ENCODE measurements around the gene NPC1.
"Not testable (repeated sequence)": the region's sequence is repeated elsewhere in the genome, so short reads cannot be mapped to it uniquely, and the experiment has no call there.

NPC1 gene

DNA sequence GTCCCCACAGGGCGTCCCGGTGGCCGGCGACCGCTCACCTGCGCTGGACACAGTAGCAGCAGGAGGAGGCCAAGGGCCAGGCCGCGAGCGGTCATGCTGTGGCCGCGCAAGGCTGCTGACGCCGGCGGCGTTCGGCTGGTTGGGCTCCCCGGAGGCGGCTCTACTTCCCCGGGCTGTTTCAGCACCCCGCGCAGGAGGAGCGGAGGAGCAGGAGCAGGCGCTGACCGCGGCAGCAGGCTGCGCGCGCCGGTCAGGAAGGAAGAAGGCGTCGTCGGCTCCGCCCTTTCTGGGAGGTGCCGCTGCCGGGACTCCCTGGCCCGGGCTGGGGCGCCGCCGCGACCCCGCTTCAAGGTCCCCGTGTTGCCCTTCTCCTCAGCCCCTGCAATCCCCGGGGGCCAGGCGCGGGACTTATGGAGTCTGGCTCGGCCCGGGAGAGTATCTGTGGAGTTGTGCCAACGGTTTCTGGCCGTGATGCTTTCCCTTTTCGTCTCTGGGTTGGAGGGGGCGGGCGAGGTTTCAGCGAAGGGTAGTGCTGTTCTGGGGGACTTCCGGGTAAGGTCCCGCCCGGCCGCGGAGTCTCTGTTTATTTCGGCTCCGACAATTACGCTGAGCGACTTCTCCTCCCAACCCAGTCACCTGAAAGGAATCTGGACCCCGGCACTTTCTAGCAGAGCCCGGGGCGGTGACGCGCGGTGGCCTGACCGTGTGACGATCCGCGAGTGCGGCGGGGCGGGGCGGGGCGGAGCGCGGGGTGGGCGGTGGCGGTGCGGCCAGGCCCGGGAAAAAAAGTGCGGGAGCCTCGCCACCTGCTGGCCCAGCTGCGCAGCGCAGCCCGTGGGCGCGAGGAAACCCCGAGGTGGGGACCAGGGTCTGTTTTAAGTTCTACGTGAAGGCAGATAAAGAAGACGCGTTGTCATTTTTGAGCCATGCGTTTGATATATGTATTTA, at the start of gene NPC1:
NPC1 (minus strand) TSS at position 258 of the 948 bp plus-strand sequence; CDS start at position 95, 163 bp downstream.
- DNase-seq (ENCODE audit: low read depth), result peak; percentile 97

GRCh38 chr18:23636071-23636399, 49.7 kb upstream of the NPC1 start:
- DNase-seq (ENCODE audit: low read depth), result no peak

- peak; percentile 36 for DNase-seq (ENCODE audit: low read depth)
Observed at GRCh38 chr18:23635283-23636070, 49.2 kb upstream of the NPC1 start.

- peak; percentile 72 for DNase-seq (ENCODE audit: low read depth)
Observed at GRCh38 chr18:23634692-23635091, 48.4 kb upstream of the NPC1 start.

- DNase-seq (ENCODE audit: low read depth), result no peak
Observed at GRCh38 chr18:23632615-23633014, 46.3 kb upstream of the NPC1 start.

DNA sequence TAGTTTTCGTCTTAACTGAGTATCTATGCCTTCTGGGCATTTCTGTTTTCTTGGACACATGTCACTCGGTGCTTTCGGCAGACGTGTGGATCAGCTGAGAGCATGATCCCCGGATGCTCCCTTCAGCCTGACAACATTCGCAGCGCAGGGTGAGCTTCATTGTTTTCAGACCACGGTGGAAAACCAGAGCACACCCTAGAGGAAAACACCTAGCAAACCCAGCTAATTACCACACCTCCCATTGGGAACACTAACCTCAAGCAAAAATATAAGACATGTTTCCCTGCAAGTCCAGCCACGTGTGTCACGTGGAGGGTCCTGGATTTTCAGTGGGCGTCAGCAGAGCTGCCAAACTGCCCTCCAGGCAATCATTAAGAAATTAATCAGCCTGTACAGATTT, 45.4 kb upstream of the NPC1 start:
- DNase-seq (ENCODE audit: low read depth), result no peak

DNA sequence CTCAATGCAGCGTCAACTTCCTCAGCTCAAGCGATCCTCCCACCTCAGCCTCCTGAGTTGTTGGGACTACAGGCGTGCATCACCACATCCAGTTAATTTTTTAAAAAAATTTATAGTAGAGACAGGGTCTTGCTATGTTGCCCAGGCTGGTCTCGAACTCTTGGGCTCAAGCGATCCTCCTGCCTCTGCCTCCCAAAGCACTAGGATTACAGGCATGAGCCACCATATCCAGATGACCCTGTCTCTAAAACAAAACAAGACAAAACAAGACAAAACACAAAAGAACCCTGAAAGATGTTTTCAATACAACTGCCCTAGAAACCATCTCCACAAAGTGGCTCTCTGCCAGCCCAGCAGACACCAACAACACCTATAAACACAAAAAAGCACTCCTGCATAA, 45.0 kb upstream of the NPC1 start:
- no peak for DNase-seq (ENCODE audit: low read depth)

GRCh38 chr18:23629444-23629946, 43.2 kb upstream of the NPC1 start:
- DNase-seq (ENCODE audit: low read depth), result no peak

- DNase-seq (ENCODE audit: low read depth), result no peak
Observed at GRCh38 chr18:23627970-23628369, 41.7 kb upstream of the NPC1 start.

DNA sequence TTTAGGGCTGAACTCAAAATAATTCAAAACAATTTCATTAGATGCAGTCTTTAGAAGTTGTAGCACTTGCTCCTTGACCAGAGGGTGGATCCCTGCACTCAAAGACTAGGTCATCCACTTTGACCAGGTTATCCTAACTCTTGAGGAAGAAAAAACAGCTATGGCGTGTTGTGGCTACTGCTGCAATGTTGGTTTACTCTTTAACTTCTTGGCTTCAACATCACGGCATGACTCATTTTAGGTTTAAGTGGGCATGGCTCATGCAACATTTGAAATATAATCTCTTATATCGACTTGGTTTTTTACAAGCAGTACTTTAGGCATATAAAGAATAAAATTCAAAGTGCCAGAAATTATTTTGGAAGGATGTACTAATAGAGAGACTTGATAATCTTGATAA, 41.0 kb upstream of the NPC1 start:
- DNase-seq (ENCODE audit: low read depth), result peak; percentile 93

DNA sequence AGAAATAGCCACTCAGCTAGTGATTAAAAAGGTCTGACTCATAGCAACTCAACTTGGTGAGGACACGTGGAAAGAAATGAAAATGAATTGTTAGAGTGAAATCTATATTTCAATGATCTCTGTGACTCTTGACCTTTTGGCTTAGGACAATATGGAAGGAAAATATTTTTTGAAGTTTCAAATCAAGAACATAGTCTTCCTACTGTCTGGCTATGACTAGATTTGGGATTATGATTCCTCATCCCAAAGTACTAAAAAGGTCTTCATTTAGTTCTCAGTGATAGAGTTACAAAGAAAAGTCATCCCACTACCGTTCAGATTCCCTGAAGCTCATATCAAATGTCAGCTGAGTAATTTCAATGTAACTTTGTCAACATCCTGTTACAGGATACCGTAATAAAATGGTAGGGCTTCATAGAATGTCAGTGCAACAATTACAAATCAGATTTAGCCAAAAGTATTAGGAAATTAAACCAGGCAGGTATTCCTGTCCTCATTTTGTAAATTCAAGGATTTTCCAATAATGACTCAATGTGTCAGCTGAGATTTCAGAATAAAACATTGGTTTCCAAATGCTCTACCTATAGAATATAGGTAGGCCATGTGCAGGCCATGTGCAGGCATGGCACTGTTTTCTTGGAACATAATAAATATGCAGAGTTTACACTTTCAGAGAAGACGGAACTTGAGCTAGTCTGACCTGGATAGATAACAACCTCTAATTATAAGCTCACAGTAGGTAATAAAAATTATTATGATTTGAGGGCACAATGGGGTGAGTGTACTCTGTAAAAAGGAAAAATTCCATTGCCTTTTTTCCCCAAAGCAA, 40.4 kb upstream of the NPC1 start:
- peak; percentile 71 for DNase-seq (ENCODE audit: low read depth)

DNA sequence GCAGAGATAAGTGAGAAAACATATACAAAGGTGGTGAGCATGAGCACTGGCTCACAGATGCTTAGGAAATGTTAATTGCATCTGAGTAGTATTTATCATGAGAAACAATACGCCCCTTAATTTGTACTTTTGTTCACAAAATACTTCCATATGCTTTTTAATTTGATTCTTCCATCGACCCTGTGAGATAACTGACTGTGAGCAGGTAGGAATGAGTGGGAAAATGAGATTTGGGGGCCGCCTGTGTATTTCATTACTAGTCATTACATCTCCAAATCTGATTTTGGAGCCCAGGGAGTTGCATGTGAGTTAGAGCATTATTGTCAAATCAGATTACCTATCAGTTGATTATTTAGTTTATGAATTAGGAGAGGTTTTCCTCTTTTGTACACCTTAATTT, 36.7 kb upstream of the NPC1 start:
- DNase-seq (ENCODE audit: low read depth), result no peak

DNA sequence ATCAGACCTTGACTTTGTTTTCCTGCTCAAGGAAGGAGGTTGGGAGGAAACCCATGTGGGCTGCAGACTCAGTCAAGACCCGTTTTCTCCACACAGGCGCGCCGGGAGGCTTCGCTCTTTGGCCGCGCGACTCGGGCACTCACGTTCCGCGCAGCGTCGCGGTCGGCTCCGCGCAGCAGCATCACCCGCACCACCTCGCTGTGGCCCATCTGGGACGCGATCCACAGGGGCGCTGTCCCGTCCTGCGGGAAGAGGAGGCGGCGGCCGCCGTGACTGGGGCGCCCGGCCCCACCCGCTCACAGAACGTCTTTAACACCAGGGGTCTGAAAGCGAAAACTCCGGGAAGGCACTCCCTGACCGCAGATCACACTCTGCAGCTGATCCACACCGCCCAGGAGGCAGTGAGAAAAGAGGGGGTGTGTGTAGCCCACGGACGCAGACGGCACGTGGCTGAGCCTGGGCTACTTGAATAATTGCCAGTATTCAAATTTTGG, 33.1 kb upstream of the NPC1 start:
- peak; percentile 45 for DNase-seq (ENCODE audit: low read depth)

GRCh38 chr18:23618862-23619387, 32.6 kb upstream of the NPC1 start:
- DNase-seq (ENCODE audit: low read depth), result peak; percentile 26

DNA sequence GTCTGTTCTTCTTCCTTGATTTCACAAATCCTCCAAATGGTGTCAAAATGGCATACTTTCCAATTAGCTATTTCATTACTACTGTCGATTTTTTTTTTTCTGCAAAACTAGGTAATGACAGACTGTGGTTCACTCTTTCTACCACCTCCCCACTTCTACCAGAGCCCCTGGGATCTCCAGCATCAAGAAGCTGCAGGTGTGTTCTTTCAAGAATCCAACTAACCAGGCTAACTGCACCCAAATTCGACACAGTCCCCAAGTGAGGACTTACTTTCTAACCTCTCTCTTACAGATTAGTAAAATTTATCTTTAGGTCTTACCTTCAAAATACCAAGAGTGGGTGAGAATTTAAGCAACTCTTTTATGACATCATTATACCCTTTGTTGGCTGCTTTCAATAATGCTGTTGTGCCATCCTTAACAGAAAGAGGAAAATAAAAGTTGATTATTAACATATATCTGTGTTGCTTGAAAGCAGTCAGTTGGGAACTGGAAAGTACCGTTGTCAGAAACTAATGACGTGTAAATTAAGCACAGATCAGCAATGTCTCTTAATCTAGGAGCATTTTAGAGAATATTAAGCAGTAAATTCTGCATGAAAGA, 31.2 kb upstream of the NPC1 start:
- no peak for DNase-seq (ENCODE audit: low read depth)

DNA sequence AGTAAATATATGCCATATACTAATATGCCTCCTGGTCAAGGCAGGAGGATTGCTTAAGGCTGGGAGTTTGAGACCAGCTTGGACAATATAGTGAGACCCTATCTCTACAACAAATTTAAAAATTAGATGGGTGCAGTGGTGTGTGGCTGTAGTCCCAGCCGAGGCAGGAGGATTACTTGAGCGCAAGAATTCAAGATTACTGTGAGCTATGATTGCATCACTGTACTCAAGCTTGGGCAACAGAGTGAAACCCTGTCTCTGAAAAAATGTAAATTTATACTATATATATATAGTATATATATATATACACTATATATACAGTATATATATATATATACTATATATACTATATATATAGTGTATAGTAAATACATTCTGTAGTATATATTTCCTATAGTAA, 30.0 kb upstream of the NPC1 start:
- peak; percentile 24 for DNase-seq (ENCODE audit: low read depth)

GRCh38 chr18:23614891-23615290, 28.6 kb upstream of the NPC1 start:
- no peak for DNase-seq (ENCODE audit: low read depth)

DNA sequence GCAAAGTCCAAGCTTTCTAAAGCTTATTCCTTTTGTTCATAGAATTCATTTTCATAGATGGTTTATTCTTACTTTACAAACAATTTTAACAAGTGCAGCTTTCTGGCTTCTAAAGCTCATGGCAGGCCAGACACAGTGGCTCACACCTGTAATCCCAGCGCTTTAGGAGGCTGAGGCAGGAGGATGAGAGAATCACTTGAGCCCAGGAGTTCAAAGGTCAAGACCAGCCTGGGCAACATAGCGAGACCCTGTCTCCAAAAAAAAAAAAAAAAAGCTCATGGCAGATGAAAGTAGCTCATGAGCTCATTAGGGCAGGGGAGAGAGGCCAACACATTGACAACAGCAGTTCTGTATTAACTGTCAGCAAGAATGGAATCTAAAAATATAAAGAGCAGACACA, 28.1 kb upstream of the NPC1 start:
- no peak for DNase-seq (ENCODE audit: low read depth)

- not testable (repeated sequence) for DNase-seq (ENCODE audit: low read depth)
Observed at GRCh38 chr18:23613091-23613475, 26.8 kb upstream of the NPC1 start.

DNA sequence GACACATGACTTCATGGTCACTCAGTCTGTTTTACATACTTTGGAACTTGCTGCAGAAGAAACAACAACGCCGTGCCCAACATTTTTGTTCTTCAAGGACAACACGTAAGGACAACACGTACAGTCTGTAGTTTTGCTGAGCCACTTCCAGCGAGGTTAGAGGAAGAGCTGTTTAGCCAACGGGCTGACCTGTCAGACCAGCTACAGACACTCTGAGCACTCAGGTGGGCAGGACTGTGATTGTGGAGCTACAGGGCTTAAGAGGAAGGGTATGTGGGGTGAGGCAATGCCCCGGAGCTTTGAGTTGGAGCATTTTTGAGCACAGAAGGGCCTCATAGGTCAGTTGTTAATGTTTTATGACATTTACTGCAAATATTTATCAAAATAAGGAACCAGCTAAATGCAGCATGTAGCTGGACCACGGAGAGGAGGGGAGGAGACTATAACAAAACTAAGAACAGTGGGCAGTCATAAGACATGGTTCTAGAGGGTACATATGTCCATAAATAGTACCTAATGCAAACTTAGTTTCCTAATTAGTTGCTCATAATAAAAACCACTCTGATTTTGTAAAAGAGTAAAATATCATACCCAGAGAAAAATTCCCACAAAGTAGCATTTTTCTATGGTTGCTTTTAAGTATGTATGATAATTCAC, 26.3 kb upstream of the NPC1 start:
- DNase-seq (ENCODE audit: low read depth), result no peak

Data from iris pigment epithelial cell (primary cell).